Dendritic cell treated with granulocyte-macrophage colony-stimulating factor and Interleukin-4, amounts not matched to agents 40 ng/mL and 50 ng/mL, for 4 days (primary cell): ENCODE measurements around the gene FBLN2.

ENCODE experiments used
- H3K27ac Mint-ChIP-seq: one replicate; pipeline ENCODE4 v1.8.0; 2022; ENCODE audit warnings: mild to moderate bottlenecking, mixed read lengths
- H3K27me3 Mint-ChIP-seq: one replicate; pipeline ENCODE4 v1.8.0; 2022; ENCODE audit warnings: mild to moderate bottlenecking, mixed read lengths
- H3K36me3 Mint-ChIP-seq: one replicate; pipeline ENCODE4 v1.8.0; 2022; ENCODE audit warnings: low read depth, mixed read lengths
- H3K4me1 Mint-ChIP-seq: one replicate; pipeline ENCODE4 v1.8.0; 2022; ENCODE audit warnings: low read depth, mixed read lengths
- H3K4me3 Mint-ChIP-seq: one replicate; pipeline ENCODE4 v1.8.0; 2022; ENCODE audit warnings: mild to moderate bottlenecking, moderate library complexity, mixed read lengths
- H3K9me3 Mint-ChIP-seq: one replicate; pipeline ENCODE4 v1.8.0; 2022; ENCODE audit warnings: mixed read lengths
- intact Hi-C: fragments of 100-400 bp; cut with micrococcal nuclease; formaldehyde crosslinking; loops from one replicate; pipeline ENCODE4 v1.15.0; 2022

The FBLN2 gene

DNA sequence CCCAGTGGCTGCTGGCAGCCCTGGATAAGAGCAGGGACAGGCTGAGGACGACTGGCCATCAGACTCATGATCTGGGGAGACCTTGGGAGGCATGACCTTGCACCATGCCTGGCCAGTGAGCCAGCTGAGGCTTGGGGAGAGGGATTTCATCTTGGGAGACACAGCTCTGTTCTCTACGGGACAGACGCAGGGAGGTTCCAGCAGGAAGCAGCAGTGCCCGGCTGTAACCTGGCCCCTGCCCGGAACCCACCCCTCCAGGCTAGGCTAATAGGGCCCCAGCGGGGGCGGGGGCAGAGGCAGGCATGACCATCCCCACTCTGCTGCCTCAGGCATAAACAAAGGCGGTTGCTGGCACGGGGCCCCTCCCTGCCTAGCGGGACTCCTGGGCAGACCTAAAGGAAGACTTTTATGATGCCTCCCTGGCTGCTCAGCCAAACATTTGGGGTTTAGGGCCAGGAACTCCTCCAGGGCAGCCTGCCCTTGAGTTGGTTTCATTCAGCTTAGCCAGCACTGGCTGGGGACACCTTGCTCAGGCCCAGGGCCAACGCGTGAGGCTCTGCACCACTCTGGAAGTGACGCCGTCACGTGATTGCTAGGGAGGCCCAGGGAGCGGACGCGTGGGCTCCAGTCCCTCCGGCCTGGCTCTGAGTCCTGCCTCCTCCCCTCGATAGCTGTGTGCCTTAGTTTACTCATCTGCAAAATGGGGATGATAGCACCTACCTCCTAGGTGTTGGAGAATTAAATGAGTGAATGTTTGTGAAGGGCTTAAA is 41.2 kb upstream of the FBLN2 start:
- intact Hi-C loops = no loop called here
- H3K9me3 Mint-ChIP-seq = no peaks in the 10 kb centered on the region
- H3K4me1 Mint-ChIP-seq = no peaks in the 10 kb centered on the region
- no peak overlapping the region for H3K27ac Mint-ChIP-seq
- H3K4me3 Mint-ChIP-seq = no peak overlapping the region
- H3K27me3 Mint-ChIP-seq = no peaks in the 10 kb centered on the region
- no peaks in the 10 kb centered on the region for H3K36me3 Mint-ChIP-seq

- H3K27ac Mint-ChIP-seq = no peak overlapping the region
Measured at GRCh38 chr3:13508496-13508895, 40.4 kb upstream of the FBLN2 start.

DNA sequence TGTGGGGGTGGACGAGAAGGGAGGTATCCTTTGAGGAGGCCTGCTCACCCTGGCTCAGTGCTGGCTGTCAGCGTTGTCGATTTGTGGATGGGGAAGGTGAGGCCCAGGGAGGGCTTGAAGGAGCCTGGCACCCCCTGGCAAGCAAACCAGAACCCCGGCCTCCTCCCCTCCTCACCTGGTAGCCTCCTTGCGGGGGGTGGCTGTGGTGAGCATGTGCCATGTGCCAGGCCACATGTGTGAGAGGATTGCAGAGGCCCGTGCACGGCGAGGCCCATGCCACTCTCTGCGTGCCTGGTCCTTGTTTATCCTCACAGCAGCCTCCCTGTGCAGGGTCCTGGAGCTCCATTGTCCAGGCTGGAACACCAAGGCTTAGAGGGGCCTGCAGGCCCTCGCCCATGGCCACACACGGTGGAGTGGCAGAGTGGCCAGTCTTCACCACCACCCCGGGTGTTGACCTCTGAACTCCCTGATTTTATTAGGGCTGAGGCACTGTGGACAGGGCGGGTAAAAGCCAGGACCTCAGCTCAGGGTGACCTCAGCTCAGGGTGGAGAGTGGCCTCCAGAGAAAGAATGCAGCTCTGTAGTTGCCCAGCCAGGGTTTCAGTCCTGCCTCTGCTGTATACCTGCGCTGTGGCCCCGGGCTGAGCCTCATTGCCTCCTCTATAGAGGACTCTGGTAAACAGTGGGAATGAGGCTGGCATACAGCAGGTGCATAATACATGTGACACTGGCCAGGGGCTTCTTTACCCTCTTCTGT is 39.7 kb upstream of the FBLN2 start:
- Mint-ChIP-seq H3K9me3 (no peaks in the 10 kb centered on the region), H3K36me3 (no peaks in the 10 kb centered on the region), H3K4me1 (no peaks in the 10 kb centered on the region), H3K4me3 (no peak overlapping the region), H3K27me3 (no peaks in the 10 kb centered on the region), H3K27ac (no peak overlapping the region)
- intact Hi-C loops = no loop called here

More at GRCh38 chr3:13508496-13508895, 40.4 kb upstream of the FBLN2 start:
- H3K4me3 Mint-ChIP-seq = no peak overlapping the region
- no peaks in the 10 kb centered on the region for H3K27me3 Mint-ChIP-seq
- no peaks in the 10 kb centered on the region for H3K9me3 Mint-ChIP-seq
- intact Hi-C loops = no loop called here
- H3K36me3 Mint-ChIP-seq = no peaks in the 10 kb centered on the region
- H3K4me1 Mint-ChIP-seq = no peaks in the 10 kb centered on the region

DNA sequence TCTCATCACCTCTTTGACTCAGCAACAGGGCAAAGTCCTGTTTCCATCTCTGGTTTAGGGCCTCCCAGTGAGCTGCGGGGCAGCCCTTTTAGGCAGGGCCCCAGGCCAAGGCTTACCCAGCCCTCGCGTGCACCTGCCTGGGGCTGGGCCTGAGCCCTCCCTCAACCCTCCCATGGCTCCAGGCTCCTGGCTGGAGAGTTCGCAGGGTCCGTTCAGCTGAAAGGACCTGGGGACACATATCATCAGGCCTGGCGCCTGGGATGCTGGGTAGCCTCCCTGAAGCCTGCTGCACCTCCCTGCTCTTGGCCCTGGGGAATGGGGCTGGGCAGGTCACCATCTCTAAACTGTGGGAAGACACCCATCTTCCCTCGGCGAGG is 39.1 kb upstream of the FBLN2 start:
- Mint-ChIP-seq H3K9me3 (no peaks in the 10 kb centered on the region), H3K27me3 (no peaks in the 10 kb centered on the region), H3K4me1 (no peaks in the 10 kb centered on the region), H3K27ac (no peak overlapping the region), H3K36me3 (no peaks in the 10 kb centered on the region), H3K4me3 (no peak overlapping the region)
- intact Hi-C loops = no loop called here

- Mint-ChIP-seq H3K36me3 (no peaks in the 10 kb centered on the region), H3K27me3 (no peaks in the 10 kb centered on the region), H3K27ac (no peak overlapping the region), H3K4me1 (no peaks in the 10 kb centered on the region), H3K4me3 (no peak overlapping the region), H3K9me3 (no peaks in the 10 kb centered on the region)
- intact Hi-C loops = no loop called here
Measured at GRCh38 chr3:13512451-13512850, 36.5 kb upstream of the FBLN2 start.

GRCh38 chr3:13513051-13513912 is 35.6 kb upstream of the FBLN2 start:
- no peaks in the 10 kb centered on the region for H3K36me3 Mint-ChIP-seq

DNA sequence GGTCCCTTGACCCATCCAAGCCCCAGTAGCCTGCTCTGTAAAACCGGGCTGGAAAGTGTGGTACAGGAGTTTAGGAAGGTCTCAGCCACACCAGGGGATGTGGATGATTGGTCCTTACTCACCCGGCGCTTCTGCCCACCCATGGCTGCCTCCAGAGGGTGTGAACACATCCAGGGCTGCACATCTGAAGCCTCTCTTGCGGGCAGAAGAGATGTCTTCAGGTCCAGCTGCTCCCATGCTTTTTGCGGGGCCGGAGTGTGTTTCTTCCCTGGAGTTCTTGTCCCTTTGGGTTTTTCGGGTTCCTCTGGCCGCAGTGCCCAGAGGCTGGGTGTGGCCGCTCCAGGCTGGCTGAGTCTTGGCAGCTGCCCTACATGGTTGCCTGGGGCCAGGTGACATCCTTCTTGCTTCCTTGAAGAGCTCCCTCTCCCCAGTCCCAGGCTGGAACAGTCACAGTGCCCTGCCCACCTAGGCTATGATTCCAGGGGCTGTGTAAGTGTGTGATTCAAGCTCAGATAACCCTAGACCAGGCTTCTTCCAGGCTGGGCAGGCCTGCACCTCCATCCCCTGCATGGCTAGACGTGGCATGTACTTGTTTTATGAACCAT is 34.9 kb upstream of the FBLN2 start:
- no peaks in the 10 kb centered on the region for H3K36me3 Mint-ChIP-seq
- no peak overlapping the region for H3K27ac Mint-ChIP-seq
- H3K27me3 Mint-ChIP-seq = no peaks in the 10 kb centered on the region
- H3K4me1 Mint-ChIP-seq = no peaks in the 10 kb centered on the region
- no peak overlapping the region for H3K4me3 Mint-ChIP-seq
- intact Hi-C loops = no loop called here
- H3K9me3 Mint-ChIP-seq = no peaks in the 10 kb centered on the region

More at GRCh38 chr3:13513051-13513912, 35.6 kb upstream of the FBLN2 start:
- no peaks in the 10 kb centered on the region for H3K9me3 Mint-ChIP-seq
- H3K4me1 Mint-ChIP-seq = no peaks in the 10 kb centered on the region
- intact Hi-C loops = no loop called here
- H3K4me3 Mint-ChIP-seq = no peak overlapping the region
- no peak overlapping the region for H3K27ac Mint-ChIP-seq
- H3K27me3 Mint-ChIP-seq = no peaks in the 10 kb centered on the region

GRCh38 chr3:13514639-13515435 is 34.1 kb upstream of the FBLN2 start:
- no peak overlapping the region for H3K4me3 Mint-ChIP-seq
- H3K36me3 Mint-ChIP-seq = no peaks in the 10 kb centered on the region
- intact Hi-C loops = no loop called here

DNA sequence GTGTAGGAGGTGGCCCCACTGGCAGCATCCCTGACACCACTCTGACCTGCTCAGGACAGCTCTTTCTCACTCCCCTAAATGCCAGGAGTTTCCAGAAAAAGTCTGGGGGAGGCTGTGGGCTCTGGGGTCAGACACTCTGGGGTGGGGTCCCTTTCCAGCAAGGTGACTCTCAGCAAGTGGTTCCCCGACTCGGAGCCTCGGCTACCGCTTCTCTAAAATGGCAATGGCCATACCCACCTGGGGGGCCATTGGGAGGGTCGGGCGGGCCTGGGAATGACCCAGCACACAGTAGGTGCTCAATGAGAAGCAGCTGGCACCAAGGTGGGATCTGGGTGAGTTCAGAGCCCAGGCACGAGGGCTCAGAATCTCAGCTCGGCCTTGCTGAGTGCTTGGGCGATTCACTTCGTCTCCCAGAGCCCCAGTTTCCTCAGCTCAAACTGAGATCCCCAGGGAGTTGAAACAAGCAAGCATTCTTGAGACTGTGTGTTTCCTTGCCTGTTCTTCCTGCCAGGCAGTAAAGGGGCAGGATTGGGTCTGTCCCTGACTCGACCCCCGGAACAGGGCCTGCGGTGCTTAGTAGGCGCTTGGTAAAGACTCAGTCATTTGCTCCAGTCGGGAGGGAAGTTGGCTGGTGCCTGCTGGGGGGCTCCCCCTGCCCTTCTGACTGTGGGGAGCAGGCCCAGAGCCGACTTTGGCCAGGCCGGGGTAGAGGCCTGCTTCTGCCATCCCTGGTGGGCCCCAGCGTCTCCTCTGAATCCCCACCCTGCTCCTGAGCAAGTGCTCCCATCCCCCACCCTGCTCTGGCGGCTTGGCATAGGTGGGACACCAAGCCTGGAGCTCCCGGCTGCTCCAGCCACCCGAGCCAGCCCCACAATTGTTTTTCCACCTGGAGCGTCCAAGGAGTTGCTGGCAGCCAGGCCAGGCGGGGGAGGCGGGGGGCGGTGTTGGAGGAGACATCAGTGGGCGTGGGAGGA is 32.9 kb upstream of the FBLN2 start:
- H3K4me1 Mint-ChIP-seq = no peaks in the 10 kb centered on the region
- H3K27me3 Mint-ChIP-seq = no peaks in the 10 kb centered on the region
- H3K36me3 Mint-ChIP-seq = no peaks in the 10 kb centered on the region
- intact Hi-C loops = no loop called here
- H3K9me3 Mint-ChIP-seq = no peaks in the 10 kb centered on the region
- no peak overlapping the region for H3K27ac Mint-ChIP-seq
- H3K4me3 Mint-ChIP-seq = no peak overlapping the region

More at GRCh38 chr3:13514639-13515435, 34.1 kb upstream of the FBLN2 start:
- no peaks in the 10 kb centered on the region for H3K4me1 Mint-ChIP-seq
- no peaks in the 10 kb centered on the region for H3K9me3 Mint-ChIP-seq
- H3K27ac Mint-ChIP-seq = no peak overlapping the region
- no peaks in the 10 kb centered on the region for H3K27me3 Mint-ChIP-seq

GRCh38 chr3:13516760-13517135 is 32.2 kb upstream of the FBLN2 start:
- H3K4me1 Mint-ChIP-seq = no peaks in the 10 kb centered on the region
- no peak overlapping the region for H3K4me3 Mint-ChIP-seq
- H3K27me3 Mint-ChIP-seq = no peaks in the 10 kb centered on the region
- no peak overlapping the region for H3K27ac Mint-ChIP-seq
- H3K36me3 Mint-ChIP-seq = no peaks in the 10 kb centered on the region
- H3K9me3 Mint-ChIP-seq = no peaks in the 10 kb centered on the region
- intact Hi-C loops = no loop called here

- intact Hi-C loops = no loop called here
- H3K4me1 Mint-ChIP-seq = no peaks in the 10 kb centered on the region
- H3K4me3 Mint-ChIP-seq = no peak overlapping the region
- no peaks in the 10 kb centered on the region for H3K36me3 Mint-ChIP-seq
- no peaks in the 10 kb centered on the region for H3K9me3 Mint-ChIP-seq
- H3K27ac Mint-ChIP-seq = no peak overlapping the region
- H3K27me3 Mint-ChIP-seq = no peaks in the 10 kb centered on the region
Measured at GRCh38 chr3:13517253-13517977, 31.5 kb upstream of the FBLN2 start.

DNA sequence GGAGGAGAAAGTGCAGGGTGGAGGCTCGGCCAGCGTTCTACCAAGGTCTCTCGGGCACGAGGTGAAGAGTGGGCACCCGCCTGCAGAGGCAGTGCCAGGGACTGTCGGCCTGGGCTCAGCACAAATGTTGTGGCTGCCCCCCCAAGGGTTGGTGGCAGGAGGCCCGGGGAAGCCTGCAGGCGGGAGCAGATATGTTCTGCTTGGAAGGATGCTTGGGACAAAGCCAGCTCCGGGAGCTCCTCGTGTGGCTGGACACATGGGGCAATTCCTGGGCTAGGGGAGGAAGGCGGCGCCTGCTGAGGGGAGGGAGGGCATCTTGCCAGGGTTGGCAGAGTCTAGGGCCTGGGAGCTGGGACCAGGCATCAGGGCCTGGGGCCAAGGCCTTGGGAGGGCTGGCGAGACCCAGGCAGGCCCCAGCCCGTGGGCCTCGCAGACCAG is 30.4 kb upstream of the FBLN2 start:
- intact Hi-C loops = no loop called here
- Mint-ChIP-seq H3K4me1 (no peaks in the 10 kb centered on the region), H3K4me3 (no peak overlapping the region), H3K27ac (no peak overlapping the region), H3K9me3 (no peaks in the 10 kb centered on the region), H3K27me3 (peaks cover 1% of the 10 kb centered on the region), H3K36me3 (no peaks in the 10 kb centered on the region)
